GM18870 (cell line): ENCODE measurements around the gene ANKRD1.
"Not testable (repeated sequence)": the region's sequence is repeated elsewhere in the genome, so short reads cannot be mapped to it uniquely, and the experiment has no call there.

Experiments
- ATAC-seq: cut with Tn5 transposase; IDR thresholded peaks from one replicate; pipeline ENCODE4 v1.9.1; 2021; ENCODE audit warnings: moderate library complexity; ENCODE audit not compliant: unreplicated experiment

Gene ANKRD1

DNA sequence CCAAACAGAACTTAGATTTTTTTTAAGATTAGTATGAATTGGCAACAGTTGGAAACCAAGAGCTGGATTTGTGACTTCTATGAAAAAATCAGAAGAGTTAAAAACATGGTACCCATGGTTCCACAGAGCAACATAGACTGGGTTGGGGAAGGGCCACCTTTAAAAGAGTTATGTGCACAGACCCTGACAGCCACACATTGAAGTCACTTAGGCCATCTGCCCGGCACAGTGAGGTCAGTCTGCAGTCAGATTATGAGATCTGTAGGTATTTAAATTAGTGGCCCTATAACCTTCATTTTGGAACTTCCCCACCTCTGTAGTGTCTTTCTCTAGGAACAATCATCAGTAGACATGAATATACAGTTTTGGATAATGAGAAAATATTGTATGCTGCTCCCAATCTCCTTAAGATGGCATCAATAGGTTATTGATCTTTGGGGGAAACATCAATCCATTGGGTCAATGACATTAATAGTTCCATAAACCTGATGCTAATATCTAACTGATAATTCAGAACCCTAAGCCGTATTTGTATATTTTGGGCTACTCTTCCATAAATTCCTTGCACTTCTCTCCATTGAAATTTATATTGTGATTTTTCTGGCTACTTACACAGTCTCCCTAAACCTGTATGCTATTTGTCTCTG is 7.0 kb downstream of the ANKRD1 start:
- ATAC-seq, result no peak

DNA sequence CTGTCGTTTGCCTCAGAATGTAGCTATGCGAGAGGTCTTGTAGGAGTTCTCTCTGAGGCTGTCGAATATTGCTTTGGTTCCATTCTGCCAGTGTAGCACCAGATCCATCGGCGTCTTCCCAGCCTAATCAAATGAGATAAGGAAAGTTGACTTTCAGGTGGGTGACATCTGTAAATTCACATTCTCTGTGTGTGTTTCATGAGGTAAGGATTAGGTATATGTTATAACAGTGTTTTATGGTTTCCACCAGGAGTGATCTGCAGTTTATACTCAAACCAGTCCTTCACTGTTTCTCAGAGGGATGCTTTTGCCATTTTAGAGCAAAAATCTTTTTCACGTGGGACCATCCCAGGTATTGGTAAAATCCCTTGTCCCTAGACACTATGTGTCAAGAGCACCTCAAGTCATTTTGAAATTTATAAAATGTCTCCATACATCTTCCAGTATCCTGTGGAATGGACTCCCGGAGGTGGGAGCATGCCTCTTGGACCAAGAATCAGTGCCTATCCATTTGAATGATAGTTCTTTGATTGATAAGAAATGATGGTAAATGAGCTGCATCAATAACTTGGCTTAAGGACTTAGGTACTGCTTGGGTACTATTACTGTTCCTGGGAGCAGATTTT is 7.9 kb downstream of the ANKRD1 start:
- no peak for ATAC-seq

DNA sequence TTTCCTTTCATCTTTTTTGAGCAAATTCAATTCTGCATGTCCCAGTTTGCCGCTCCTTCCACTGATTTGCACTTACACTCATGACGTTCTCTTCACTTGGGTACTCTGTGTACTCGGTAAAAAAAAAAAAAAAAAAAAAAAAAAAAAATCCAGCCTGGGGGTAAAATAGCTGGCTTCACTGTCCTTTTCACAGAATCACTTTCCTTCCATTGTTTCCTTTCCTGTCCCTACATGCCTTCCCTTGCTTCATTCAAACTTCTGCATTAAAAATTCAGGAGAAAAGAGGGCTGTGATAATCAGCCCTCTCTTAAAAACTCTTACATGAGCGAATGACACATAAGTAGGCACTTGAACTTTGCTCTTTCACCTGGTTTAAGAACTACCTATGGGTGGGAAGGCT is 8.7 kb downstream of the ANKRD1 start:
- ATAC-seq, result no peak

DNA sequence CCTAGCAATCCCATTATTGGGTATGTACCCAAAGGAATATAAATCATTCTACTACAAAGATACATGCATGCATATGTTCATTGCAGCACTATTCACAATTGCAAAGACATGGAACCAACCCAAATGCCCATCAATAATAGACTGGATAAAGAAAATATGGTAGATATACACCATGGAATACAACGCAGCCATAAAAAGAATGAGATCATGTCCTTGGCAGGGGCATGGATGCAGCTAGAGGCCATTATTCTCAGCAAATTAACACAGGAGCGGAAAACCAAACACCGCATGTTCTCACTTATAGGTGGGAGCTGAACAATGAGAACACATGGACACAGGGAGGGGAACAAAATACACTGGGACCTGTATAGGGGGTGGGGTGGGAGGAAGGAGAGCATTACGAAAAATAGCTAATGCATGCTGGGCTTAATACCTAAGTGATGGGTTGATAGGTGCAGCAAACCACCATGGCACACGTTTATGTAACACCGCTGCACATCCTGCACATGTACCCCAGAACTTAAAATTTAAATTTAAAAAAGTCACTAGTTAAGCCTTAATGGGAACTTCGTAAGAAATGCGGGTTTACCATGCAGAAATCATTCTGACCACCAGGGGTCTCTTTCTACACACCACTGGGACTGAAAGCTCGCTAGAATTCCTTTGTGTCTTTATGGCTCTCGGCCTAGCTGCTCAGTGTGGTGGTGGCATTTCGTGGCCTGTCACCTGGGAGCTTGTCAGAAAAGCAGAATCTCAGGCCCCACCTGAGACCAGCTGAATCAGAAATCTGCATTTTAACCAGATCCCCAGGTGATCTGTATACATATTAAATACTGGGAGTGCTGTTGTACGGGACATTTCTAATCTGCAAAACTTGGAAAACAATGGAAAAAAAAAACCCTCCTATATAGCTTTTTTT is 9.5 kb downstream of the ANKRD1 start:
- no peak for ATAC-seq

DNA sequence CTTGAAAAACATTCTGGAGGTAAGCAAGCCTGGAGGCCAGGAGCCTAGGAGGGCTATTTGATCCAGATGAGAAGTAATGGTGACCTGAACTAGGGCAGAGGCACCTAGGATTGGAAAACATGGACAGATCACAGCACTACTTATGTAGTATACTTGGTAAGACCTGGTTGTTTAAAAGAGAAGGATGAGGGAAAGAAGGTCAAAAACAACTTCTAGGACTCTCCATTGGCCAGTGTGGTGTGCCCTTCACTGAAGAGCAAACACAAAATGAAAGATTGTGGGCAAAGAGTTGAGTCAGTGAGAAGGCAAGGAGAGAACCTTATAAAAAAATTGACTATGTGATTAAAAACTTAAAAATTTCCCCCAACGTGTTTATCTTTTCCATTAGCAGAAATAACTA is 14.3 kb downstream of the ANKRD1 start:
- ATAC-seq, result no peak

DNA sequence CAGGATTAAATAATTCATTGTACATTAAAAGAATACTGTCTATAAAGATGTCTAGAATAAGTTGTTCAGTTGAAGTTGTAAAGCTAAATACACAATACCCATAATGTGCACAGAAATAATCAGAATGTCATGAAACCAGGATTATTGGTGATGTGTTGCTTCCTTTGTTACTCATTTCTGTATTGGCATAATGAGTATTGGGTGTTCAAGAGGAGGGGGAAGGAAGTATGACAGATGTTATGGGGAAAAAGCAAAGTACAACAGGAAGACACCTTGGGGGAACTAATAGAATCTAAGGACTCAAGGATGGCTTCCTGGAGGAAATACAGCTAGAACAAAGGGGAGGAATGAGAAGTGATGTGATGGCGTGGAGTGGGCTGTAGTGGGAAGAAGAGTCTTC is 15.0 kb downstream of the ANKRD1 start:
- ATAC-seq, result no peak

DNA sequence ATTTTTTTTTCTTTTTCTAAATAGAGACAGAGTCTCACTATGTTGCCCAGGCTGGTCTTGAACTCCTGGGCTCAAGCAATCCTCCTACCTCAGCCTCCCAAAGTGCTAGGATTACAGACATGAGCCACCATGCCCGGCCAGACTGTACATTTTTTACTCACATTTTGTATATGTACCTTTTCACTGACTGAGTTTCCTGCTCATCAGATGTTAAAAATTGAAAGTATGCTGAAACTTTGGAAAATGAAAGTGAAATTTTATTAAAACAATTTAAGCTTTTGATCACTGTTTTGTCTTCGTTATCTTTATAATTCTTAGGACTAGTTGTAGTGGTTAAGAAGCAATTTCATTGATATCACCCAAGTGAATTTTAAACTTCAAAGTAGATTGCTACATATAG is 24.0 kb downstream of the ANKRD1 start:
- ATAC-seq, result not testable (repeated sequence)

DNA sequence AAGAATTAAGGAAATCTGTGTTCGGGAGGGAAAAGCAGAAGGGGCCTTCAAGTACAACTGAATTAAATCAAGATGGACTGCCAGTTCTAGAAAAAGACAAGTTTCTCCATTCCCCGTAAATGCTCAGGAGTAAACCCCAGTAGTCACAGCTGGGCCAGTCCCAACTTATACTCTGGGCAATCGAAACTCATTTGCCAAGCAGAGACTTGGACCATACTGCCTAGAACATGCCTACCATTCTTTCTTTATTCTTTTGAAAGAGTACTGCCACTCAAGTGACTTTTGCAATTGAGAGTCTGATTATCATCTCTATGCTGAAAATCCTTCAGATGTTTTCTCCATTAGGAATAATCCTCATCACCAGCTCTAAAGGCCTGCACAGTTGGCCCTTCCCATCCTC is 27.7 kb downstream of the ANKRD1 start:
- ATAC-seq, result no peak

DNA sequence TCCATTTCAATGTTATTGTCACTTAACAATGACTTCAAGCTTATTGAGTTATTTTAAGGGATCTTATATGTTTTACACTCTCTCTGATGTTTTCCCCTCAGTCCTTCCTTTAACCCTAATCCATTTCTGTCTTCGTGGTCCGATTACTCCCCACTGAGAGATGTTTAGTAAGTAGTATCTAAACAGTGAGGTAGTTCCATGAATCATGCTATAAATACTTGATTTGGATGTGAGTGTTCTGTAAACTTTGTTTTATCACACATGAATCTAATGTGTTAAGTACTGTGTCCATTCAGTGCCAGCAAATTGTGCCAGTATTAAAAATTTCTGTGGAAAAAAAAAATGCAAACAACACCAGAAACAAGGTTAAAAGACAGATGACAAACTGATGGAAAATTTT is 30.5 kb downstream of the ANKRD1 start:
- ATAC-seq, result no peak

DNA sequence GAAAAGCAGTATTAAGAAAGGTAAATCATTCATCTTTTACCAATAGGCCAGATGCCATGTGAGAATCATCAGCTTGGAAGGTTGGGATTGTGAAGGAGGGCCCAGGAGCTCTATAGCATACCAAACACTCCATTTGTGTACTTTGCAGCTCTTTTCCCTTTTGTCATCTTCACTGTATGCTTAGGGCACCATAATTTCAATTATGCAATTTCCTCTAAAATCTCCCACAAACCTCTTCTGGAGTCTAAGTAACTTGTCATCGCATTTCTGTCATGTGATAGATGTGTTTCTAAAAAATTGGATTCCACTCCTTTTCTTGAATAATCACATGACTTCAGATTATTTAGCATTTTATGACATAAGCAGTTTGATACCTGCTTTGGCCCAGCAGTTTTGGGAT is 31.3 kb downstream of the ANKRD1 start:
- ATAC-seq, result no peak

DNA sequence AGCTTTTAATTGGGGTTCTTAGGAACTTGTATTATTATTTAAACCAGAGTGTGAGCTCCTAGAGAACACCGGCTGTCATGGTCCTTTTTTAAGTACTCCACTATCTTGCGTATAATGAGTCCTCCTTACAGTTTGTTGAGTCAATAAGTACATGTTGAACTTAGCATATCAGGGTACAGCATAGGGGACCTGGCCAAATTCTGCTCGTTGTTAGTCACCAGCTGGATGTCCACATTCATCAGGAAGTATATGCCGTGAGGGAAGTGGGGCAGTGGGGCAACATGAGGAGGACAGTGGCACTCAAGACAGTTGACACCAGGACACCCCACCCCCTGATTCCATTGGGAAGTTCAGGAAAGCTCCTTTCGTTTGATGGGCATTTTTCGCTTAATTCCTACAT is 32.5 kb downstream of the ANKRD1 start:
- no peak for ATAC-seq

DNA sequence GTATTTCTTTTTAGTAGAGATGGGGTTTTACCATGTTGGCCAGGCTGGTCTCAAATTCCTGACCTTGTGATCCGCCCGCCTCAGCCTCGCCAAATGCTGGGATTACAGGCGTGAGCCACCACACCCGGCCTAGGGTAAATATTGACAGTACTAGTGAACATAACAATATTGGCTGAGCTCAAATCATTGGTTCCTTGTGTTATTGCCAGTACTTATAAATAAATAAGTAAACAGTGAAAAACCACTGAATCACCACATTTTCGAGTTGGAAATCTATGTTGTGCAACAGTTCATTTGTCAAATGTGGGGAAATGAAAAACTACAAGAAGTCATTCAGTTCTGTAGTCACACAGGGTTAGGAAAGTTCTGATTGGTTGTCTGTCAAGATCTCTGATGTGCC is 33.3 kb downstream of the ANKRD1 start:
- ATAC-seq, result no peak

DNA sequence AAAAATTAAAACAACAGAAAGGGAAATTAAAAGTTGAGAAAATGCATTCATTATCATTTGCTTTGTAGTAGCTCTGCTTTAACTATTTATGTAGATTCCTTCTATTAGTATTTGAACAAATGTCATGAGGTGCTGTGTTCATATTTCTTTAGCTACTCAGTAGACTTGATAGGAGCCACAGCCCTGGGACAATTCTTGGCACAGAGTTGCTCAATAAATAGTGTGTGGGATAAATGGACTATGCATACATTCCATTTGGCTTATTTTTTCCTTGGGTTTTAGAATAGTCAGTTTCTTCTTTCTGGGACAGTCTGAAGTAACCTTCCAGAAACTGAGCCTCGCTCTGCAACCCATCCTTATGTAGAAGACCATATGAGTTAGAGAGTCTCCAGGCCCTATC is 35.7 kb downstream of the ANKRD1 start:
- no peak for ATAC-seq

DNA sequence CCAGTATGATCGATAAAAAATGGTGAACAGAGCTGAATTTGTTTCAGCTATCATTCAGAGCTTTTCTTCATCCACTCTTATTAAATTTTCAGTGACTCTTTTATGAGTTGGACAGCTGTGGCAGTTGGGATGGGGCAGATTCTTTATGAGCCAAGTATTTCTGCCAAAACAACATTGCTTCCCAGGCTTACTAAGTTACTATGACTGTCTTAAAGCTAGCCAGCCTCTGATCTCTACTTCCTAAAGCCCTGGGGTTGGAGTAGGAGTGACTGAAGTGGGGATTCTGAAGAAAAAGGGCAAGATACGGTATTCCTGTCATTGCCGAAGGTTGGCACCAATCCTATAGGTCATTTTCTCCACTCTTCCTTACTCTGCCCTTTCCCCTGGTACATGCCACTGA is 36.5 kb downstream of the ANKRD1 start:
- ATAC-seq, result no peak

DNA sequence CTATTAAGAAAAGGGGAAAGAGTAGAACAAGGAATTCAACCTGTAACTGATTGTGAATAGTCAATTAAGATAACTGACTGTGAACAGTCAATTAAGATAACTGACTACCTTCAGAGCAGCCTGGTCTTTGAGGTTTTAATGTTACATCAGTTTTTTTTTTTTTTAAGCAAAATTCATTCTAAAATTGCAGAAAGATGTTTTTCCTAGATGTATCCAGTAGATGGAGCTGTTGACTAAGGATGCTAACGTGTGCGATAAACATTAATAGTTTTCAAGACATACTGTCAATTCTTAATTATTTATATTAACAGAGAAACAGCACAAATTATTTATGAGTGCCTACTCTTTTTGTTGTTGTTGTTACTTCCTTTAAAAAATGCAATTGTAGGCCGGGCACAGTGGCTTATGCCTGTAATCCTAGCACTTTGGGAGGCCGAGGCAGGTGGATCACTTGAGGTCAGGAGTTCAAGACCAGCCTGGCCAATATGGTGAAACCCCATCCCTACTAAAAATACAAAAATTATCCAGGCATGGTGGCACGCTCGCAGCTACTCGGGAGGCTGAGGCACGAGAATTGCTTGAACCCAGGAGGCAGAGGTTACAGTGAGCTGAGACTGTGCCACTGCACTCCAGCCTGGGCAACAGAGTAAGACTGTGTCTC is 40.7 kb downstream of the ANKRD1 start:
- ATAC-seq, result not testable (repeated sequence)

DNA sequence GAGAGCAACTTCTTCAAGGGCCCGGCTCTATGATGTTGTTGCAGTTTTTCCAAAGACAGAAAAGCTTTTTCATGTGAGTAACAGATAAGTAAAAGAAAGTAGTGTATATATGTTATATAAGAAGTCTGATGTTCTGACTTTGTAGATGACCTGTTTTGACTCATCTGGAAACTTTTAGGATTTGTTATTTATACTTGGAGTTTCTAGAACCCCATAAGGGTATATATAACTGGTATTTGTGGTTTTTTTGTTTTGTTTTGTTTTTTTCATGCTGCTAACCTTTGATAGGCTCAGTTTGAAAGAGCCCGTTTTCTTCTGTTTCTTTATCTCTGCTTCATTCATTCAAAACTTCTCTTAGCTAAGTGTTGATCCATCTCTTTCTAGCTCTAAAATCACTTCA is 41.8 kb downstream of the ANKRD1 start:
- no peak for ATAC-seq

DNA sequence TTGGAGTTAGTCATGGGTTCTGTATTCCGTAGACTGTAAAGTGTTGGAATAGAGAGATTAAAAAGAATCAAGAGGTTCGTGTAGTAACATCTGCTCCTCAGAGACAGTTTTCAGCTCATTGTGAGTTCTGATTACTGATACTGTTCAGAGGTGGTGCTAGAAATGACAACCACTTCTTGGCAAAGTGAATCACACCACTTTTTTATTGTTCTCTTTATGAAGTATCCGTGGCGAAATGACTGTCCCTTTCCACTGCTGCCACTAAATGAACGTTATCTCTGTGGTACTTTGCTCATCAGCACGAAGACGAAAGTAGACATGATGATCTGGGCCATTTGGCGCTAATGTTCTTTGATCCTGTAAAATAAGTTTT is 48.3 kb downstream of the ANKRD1 start:
- no peak for ATAC-seq

DNA sequence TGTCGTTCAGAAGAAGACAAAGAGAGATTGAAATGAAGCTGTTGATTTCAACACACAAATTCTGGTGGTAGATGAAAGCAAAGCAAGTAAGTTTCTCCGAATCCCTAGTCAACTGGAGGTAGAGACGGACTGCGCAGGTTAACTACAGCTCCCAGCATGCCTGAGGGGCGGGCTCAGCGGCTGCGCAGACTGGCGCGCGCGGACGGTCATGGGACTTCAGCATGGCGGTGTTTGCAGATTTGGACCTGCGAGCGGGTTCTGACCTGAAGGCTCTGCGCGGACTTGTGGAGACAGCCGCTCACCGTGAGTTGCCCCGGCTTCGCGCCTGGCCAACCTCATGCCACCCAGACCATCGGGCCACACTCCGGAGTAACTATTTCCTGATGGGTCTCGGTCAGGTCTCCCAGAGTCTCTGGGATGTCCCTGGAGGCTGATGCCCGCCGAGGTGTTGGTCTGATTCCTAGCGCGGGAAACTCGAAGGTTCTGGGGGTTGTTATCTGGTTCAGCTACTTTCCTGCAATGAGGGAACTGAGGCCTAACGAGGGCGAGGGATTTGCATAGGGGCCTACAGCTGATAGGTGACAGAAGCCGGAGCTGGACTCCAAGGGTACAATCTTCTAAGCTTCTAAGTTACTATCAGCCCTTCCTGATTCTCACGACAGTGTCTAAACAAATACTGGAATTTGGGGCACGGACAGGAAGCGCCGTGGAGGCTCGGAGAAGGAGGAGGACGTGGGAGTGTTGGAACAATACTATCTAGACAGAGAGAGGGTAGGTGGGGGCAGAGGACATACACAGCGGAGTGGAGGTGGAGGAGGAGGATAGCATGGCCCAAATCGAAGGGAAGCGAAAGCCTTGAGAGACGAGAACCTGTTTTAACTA is 48.9 kb downstream of the ANKRD1 start, which contains the start of gene RPP30:
Gene RPP30, plus strand, starts transcription at position 209 of the 882 bp plus-strand sequence. Its CDS starts 13 bp downstream, at position 222.
- peak; percentile 85 for ATAC-seq

DNA sequence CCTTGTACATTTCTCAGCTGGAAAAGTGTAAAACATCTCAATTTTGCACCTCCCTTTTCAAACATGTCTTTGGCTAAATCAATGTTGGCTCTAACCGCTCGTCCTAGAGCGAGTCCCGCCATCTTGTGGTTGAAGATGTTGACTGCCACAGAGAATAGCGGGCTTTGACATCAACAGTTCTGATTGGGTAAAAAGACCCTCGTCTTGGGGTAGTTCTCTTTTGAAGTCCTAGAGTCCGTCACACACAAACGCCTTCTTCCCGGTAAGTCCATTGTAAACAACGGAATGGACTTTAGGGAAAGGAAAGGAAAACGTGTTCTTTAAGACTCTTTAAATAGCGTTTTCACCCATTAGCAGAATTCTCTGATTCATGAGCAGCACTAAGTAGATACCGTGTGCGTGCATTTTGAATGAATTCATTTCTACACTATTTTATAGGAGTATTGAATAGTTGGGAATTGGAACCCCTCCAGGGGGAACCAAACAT is 49.6 kb downstream of the ANKRD1 start:
- ATAC-seq, result peak; percentile 50

DNA sequence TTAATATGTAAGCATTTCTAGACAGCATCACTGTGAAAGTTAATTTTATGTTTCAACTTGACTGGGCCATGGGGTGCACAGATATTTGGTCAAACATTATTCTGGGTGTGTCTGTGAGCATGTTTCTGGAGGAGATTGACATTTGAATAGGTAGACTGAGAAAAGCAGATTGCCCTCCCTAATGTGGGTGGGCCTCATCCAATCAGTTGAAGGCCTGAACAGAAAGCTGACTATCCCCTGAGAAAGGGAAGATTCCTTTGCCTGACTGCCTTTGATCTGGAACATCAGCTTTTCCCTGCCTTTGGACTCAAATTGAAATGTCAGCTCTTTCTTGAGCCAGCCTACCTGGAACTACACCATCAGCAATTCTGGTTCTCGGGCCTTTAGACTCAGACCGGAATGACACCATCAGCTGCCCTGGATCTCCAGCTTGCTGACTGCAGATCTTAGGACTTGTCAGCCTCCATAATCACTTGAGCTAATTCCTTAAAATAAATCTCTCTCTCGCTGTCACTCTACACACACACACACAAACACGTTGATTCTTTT is 54.8 kb downstream of the ANKRD1 start:
- ATAC-seq, result no peak
